Activated CD8-positive, alpha-beta memory T cell treated with anti-CD3 and anti-CD28 coated beads for 36 hours (primary cell): ENCODE data around the gene PGS1. TPM values are rescaled to one million over a fixed set of nuclear protein-coding genes. Genes with fewer than 3 reads are reported as not detected.
"Not testable (repeated sequence)": the region's sequence is repeated elsewhere in the genome, so short reads cannot be mapped to it uniquely, and the experiment has no call there.

Experiments
- CTCF ChIA-PET: fragments of 350-600 bp; sonication (Branson Sonifier 250); formaldehyde crosslinking; loops from one replicate; lab custom pipeline; 2021; ENCODE audit warnings: antibody characterized with exemption; lab: Charles Lee
- POLR2A ChIA-PET: fragments of 350-600 bp; sonication (Branson Sonifier 250); formaldehyde crosslinking; loops from one replicate; lab custom pipeline; 2021; ENCODE audit warnings: antibody characterized with exemption; lab: Charles Lee
- total RNA-seq, 2 experiments: library from RNA; stranded (reverse); gene quantifications; one replicate each; pipeline ENCODE4 v1.2.3, GENCODE V29; 2021

PGS1 gene
- total RNA-seq, result 10 to 100 TPM; 54.1 to 54.3 TPM

DNA sequence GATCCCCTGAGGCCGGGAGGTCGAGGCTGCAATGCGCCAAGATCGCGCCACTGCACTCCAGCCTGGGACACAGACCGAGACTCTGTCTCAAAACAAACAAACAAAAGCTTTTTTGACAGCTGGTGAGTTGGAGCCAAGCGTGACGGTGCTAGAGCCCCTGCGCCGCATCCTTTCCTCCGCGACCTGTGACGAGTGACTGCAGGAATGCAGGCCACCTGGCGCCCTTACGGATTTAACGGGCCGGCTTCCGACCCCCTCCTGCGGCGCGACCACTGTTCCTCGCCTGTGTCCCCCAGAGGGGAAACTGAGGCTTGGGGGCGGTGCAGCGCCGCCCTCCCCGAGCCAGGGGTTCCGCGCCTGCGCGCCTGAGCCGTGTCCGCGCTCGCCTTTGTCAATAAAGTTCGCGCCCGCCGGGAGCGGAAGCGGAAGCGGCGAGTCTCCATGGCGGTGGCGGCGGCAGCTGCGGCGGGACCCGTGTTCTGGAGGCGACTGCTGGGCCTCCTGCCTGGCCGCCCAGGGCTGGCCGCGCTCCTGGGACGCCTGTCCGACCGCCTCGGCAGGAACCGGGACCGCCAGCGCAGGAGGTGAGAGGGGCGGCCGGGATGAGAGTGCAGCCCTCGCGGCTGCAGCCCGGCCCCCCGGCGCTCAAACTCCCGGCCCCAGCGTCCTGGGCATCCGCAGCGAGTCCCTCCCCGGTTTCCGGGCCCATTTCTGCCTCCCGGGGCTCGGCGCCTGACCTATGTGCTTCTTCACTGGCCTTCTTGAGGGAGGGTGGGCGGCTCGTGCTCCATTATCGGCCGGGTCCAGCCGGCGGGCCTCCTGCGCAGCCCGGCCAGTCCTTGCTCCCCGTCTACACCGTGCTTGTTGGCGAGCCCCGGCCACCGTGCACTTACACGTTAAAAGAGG, at the start of gene PGS1:
Gene PGS1, plus strand, starts transcription at position 425 of the 906 bp plus-strand sequence. Its CDS starts 17 bp downstream, at position 442.
- ChIA-PET POLR2A (interaction anchor here (1.2 to 1.9 kb wide), 4 partner anchors 10 to 22 kb away, joined by 4 to 7 read pairs (median 6); partner anchors contain the start of gene SOCS3), CTCF (interaction anchor here (0.6 to 1.6 kb wide), 4 partner anchors 34 to 127 kb away, joined by 3 to 5 read pairs (median 4); no protein-coding TSS in a partner anchor)

GRCh38 chr17:78329263-78330059, 49.0 kb upstream of the PGS1 start:
- CTCF ChIA-PET, result interaction anchor here (1.0 kb wide), 1 partner anchor 14 kb away, joined by 3 read pairs; no protein-coding TSS in a partner anchor

GRCh38 chr17:78330570-78331224, 47.8 kb upstream of the PGS1 start:
- POLR2A ChIA-PET, result no interaction called here
- CTCF ChIA-PET, result no interaction called here

More at GRCh38 chr17:78329263-78330059, 49.0 kb upstream of the PGS1 start:
- POLR2A ChIA-PET, result interaction anchor here (0.8 to 1.0 kb wide), 3 partner anchors 10 to 27 kb away, joined by 3 to 6 read pairs (median 3); no protein-coding TSS in a partner anchor

DNA sequence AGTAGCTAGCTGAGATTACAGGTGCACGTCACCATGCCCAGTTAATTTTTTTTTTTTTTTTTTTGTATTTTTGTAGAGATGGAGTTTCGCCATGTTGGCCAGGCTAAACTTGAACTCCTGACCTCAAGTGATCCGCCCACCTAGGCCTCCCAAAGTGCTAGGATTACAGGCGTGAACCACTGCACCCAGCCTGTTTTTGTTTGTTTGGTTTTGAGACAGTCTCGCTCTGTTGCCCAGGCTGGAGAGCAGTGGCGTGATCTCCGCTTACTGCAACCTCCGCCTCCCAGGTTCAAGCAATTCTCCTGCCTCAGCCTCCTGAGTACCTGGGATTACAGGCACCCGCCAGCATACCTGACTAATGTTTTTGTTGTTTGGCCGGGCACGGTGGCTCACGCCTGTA, 47.1 kb upstream of the PGS1 start:
- CTCF ChIA-PET, result interaction anchor here (1.6 kb wide), 1 partner anchor 13 kb away, joined by 5 read pairs; no protein-coding TSS in a partner anchor
- POLR2A ChIA-PET, result not testable (repeated sequence)

- ChIA-PET CTCF (no interaction called here), POLR2A (no interaction called here)
Measured at GRCh38 chr17:78332991-78333390, 45.5 kb upstream of the PGS1 start.

- CTCF ChIA-PET, result interaction anchor here (1.2 to 1.3 kb wide), 2 partner anchors 15 to 147 kb away, joined by 3 read pairs; no protein-coding TSS in a partner anchor
- POLR2A ChIA-PET, result interaction anchor here (0.7 to 1.5 kb wide), 2 partner anchors 23 to 51 kb away, joined by 3 to 4 read pairs; no protein-coding TSS in a partner anchor
Measured at GRCh38 chr17:78335209-78335608, 43.2 kb upstream of the PGS1 start.

GRCh38 chr17:78337244-78338109, 41.0 kb upstream of the PGS1 start:
- CTCF ChIA-PET, result no interaction called here

DNA sequence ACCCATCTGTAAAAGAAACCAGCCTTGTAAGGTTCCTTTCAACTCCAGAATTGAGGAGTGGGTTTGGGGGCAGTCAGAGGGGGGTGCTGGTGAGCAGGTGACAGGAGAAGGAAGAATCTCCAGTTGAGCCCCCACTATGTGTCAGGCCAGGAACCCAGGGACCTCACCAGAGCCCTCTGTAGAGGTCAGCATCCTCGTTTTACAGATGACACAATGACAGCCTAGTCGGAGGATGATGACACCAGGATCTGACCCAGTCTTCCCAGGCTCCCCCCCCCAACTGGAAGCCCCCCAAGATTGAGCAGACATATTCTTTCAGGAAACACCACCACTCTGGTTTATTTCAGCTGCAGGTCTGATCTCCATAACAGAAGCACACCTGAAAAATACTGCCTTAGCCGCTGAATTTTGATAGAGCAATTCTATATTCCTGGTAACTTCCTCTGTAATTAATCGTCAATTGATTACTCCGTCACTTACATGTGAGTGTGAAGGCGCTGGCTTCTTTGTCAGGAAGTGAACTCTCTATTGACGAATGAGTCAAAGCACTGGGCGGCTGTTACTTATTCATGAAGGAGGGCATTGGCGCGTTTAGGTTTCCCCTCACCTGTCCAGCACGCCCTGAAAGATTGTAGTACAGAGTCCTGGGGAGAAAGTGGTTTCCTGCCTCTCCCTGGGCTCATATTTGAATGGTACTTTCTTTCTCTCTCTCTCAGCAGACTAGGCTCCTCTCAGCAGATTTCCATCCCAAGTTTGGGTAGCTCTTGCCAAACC, 39.8 kb upstream of the PGS1 start:
- ChIA-PET CTCF (interaction anchor here (0.6 to 1.6 kb wide), 3 partner anchors 10 to 27 kb away, joined by 3 to 4 read pairs (median 3); no protein-coding TSS in a partner anchor), POLR2A (interaction anchor here (0.6 to 1.2 kb wide), 3 partner anchors 9 to 205 kb away, joined by 3 to 6 read pairs (median 4); partner anchors contain the start of gene SOCS3)

More at GRCh38 chr17:78337244-78338109, 41.0 kb upstream of the PGS1 start:
- POLR2A ChIA-PET, result no interaction called here

DNA sequence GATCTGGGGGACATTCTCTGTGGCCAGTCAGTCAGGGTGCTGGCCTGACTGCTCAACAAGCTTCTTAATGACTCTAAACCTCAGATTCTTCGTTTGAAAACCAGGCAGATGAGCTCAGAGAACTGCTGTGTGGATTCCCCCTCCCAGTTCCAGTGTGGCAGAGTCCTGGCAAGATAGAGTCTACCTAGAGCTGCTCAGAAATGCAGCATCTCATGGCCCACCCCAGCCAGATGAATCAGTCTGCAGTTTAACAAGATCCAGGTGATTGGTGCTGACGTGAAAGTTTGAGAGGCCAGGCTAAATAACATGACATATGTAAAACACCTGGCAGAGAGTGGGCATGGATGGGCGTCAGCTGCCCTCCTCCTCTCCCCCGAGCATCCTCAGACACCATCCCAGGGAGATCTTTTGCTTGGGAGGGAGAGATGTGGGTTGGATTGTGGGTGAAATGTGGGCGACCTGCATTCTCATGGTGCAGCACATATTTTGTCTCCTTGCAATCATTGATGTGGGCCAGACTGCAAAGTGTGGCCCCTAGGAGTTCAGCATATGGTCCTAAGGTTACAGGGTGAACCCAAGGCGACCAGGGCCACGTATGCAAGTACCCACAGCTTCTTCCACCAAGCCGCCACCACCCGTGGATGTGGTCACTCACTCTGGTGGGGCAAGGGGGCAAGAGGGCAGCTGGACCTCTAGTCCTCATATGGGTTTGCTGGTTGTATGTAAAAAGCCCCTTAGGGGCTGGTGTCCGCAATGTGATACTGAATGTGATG, 38.1 kb upstream of the PGS1 start:
- CTCF ChIA-PET, result interaction anchor here (1.6 kb wide), 1 partner anchor 24 kb away, joined by 4 read pairs; no protein-coding TSS in a partner anchor
- POLR2A ChIA-PET, result interaction anchor here (2.0 kb wide), 1 partner anchor 20 kb away, joined by 7 read pairs; the partner anchor contains the start of gene SOCS3

- POLR2A ChIA-PET, result interaction anchor here (0.5 to 2.0 kb wide), 3 partner anchors 15 to 424 kb away, joined by 3 to 7 read pairs (median 3); partner anchors contain the start of gene SOCS3
- CTCF ChIA-PET, result interaction anchor here (1.2 to 1.4 kb wide), 2 partner anchors 16 to 80 kb away, joined by 4 read pairs; no protein-coding TSS in a partner anchor
Measured at GRCh38 chr17:78341559-78342448, 36.6 kb upstream of the PGS1 start.

DNA sequence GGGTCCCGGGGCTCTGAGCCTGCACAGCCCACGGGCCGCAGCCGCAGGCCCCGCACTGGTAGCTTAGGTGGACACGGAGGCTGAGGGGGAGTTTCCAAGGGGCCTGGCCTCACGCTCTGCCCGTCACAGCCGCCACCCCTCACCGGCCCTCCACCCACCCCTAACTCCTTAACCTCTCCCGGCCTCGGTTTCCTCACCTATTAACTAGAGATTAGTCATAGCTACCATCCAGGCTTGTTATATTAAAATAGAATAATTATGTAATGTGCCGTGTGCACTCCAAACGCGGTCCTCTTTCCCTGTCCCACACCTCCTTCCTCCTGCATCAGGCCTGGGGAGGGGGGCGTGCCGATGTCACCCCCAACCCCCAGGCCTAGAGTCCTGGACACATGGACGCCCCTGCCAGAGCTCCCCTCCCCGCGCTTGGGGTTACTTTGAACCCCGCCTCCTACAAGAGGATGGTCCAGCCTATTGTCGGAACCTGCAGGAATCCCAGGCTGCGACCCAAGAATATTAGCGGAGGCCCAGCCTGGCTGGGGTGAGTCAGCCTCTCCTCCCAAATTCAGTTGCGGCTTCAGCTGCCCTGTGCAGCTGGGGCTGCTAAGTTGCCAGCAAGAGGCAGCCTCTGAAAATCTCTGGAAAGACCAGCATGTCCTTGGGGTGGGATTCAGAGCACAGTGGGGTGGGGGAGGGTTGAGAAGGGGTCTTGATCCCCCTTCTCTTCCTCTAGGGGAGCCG, 35.8 kb upstream of the PGS1 start:
- ChIA-PET POLR2A (interaction anchor here (0.5 to 2.0 kb wide), 3 partner anchors 12 to 424 kb away, joined by 3 to 7 read pairs (median 3); partner anchors contain the start of gene SOCS3), CTCF (interaction anchor here (0.5 to 1.4 kb wide), 5 partner anchors 13 to 79 kb away, joined by 3 to 4 read pairs (median 4); no protein-coding TSS in a partner anchor)

DNA sequence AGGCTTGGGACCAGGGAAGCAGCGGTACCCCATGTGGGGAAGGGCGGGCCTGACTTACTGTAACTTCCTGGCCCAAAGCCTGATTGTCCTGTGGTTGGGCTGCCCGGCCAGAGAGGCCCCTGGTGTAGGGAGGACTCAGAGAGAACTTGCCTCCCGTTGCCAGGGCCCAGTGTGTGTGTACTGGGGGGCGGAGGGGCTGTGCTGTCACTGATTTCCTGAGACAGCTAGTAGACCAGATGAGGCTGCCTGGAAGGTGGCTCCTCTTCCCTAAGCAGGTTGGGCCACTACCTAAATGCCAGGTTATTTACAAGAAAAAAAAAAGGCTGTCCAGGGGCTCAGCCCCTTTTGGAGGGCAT, 35.3 kb upstream of the PGS1 start:
- CTCF ChIA-PET, result interaction anchor here (0.8 to 1.4 kb wide), 4 partner anchors 14 to 79 kb away, joined by 3 to 4 read pairs (median 4); no protein-coding TSS in a partner anchor
- POLR2A ChIA-PET, result interaction anchor here (0.9 to 2.5 kb wide), 3 partner anchors 11 to 15 kb away, joined by 3 to 8 read pairs (median 8); no protein-coding TSS in a partner anchor

DNA sequence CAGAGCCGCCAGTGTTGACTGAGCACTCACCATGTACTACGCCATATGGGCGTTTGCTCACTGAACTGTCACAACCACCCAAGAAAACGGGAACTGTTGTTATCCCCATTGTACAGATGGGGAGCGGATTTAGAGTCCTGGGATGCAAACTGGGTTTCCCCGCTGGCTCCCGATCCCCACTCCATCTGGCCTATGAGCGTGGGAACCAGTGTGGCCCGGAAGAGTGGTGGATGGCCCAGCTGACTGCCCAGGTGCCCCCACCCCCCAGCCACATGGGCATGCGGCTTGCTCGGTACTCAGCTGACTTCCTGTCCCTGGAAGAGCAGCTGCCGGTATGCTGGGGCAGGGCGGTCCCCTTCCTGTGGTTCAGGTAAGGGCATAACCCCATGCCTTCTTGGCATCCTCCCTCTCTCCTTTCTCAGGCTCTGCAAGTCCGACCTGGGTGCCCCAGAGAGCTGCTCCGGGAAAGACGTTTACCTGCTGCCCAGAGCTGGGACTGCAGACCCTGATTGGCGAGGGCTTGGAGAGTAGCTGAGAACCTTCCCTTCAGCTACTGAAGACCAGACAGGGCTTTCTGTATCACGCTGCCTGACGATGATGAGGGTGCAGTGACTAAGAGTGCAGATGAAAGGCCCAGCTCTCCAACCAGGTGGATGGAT, 34.8 kb upstream of the PGS1 start:
- POLR2A ChIA-PET, result interaction anchor here (1.6 to 2.5 kb wide), 2 partner anchors 12 to 15 kb away, joined by 8 read pairs; no protein-coding TSS in a partner anchor
- CTCF ChIA-PET, result interaction anchor here (0.9 to 1.3 kb wide), 3 partner anchors 11 to 16 kb away, joined by 3 to 5 read pairs (median 3); partner anchors contain the start of gene SOCS3
